ENCODE measurements around the gene NRP1. TPM values are rescaled to one million over a fixed set of nuclear protein-coding genes. Genes with fewer than 3 reads are reported as not detected.

The NRP1 gene
- total RNA-seq, 1 donor from 2014 or later: 486 TPM

DNA sequence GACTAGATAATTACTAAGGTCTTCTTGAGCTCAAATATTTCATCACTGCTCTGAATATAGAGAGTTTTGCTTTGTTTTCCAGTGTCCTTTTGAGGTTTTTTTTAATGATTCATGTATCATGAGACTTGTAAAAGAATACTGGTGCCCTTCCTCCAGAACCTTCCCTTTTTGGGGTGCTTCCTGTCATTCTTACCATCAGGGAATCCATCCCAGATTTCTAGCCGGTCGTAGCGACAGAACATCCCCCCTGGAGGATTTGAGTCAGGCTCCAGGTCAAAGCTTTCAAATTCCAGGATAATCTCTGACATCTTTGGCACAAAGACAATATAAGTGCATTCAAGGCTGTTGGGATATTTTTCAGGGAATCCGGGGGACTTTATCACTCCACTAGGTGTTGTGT, 71.0 kb downstream of the NRP1 start:
- Mint-ChIP-seq H3K27ac (ENCODE audit: unreplicated experiment) (no peak overlapping the region), H3K9me3 (ENCODE audit: unreplicated experiment) (no peaks in the 10 kb centered on the region), H3K4me3 (ENCODE audit: unreplicated experiment) (no peak overlapping the region), H3K36me3 (ENCODE audit: low read depth, unreplicated experiment) (peaks cover 68% of the 10 kb centered on the region), H3K4me1 (ENCODE audit: unreplicated experiment) (peaks cover 31% of the 10 kb centered on the region), H3K27me3 (ENCODE audit: unreplicated experiment) (peaks cover 19% of the 10 kb centered on the region)
- TF ChIP-seq, protein P1, sequence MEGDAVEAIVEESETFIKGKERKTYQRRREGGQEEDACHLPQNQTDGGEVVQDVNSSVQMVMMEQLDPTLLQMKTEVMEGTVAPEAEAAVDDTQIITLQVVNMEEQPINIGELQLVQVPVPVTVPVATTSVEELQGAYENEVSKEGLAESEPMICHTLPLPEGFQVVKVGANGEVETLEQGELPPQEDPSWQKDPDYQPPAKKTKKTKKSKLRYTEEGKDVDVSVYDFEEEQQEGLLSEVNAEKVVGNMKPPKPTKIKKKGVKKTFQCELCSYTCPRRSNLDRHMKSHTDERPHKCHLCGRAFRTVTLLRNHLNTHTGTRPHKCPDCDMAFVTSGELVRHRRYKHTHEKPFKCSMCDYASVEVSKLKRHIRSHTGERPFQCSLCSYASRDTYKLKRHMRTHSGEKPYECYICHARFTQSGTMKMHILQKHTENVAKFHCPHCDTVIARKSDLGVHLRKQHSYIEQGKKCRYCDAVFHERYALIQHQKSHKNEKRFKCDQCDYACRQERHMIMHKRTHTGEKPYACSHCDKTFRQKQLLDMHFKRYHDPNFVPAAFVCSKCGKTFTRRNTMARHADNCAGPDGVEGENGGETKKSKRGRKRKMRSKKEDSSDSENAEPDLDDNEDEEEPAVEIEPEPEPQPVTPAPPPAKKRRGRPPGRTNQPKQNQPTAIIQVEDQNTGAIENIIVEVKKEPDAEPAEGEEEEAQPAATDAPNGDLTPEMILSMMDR (IDR thresholded peaks at IDR 0.05; ENCODE audit: unreplicated experiment): no peak
- DNase-seq (ENCODE audit: low spot score): no peak

DNA sequence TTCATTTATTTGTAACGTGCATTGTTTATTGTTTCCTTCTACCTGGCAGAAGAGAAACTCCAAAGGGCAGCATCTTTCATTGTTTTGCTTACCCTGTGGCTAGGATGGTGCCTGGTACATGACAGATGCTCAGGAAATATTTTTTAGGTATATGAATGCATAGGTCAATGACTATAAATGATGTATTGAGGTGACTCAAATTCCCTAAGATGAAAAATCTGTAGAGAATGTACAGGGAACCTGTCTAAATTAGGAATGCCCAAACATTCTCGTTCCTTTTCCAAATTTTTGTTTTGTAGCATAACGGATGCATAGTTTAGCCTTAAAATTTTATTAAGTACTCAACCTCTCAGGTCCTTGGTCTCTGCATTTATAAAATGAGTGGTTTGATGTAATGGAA, 71.6 kb downstream of the NRP1 start:
- H3K4me1 Mint-ChIP-seq (ENCODE audit: unreplicated experiment): peaks cover 26% of the 10 kb centered on the region
- no peak for DNase-seq (ENCODE audit: low spot score)
- peak overlapping the region; percentile 18 for H3K4me3 Mint-ChIP-seq (ENCODE audit: unreplicated experiment)
- TF ChIP-seq, protein P1 (IDR thresholded peaks at IDR 0.05; ENCODE audit: unreplicated experiment): no peak
- no peaks in the 10 kb centered on the region for H3K9me3 Mint-ChIP-seq (ENCODE audit: unreplicated experiment)
- peak overlapping the region; percentile 24 for H3K27ac Mint-ChIP-seq (ENCODE audit: unreplicated experiment)
- peaks cover 19% of the 10 kb centered on the region for H3K27me3 Mint-ChIP-seq (ENCODE audit: unreplicated experiment)
- peaks cover 65% of the 10 kb centered on the region for H3K36me3 Mint-ChIP-seq (ENCODE audit: low read depth, unreplicated experiment)

DNA sequence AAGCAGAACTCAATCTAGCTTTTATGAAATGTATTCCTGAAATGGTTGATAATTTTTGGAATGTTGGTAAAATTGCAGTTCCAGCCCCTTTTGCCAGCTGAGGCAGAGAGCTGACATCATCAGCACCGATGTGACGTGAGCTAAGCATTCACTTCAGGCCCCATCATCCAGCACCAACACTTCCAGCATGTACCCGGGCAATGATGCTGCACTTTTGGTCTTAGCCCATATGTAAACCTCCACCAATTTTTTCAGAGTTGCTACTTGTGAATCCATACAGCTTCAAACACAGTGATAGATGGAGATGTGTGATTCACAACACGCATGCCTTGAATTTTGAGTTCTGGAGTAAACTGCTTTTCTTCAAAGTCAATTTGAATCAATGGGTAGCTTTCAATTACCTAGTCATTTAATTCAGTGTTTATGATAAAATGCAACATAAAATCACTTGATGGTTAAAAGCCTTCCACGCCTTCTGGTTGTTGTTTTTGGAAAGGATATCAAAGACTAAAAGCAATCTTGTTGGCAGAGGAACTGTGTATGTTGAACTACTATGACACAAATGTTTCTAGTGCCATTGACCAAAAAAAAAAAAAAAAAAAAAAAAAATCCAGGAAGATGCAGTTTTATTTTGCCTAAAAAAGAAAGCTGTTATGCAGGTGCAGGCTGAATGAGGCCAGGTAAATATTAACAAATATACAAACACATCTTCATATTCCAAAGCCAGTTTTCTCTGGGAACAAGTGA, 73.9 kb downstream of the NRP1 start:
- no peak overlapping the region for H3K4me3 Mint-ChIP-seq (ENCODE audit: unreplicated experiment)
- TF ChIP-seq, protein P1 (IDR thresholded peaks at IDR 0.05; ENCODE audit: unreplicated experiment): no peak
- H3K36me3 Mint-ChIP-seq (ENCODE audit: low read depth, unreplicated experiment): peaks cover 74% of the 10 kb centered on the region
- H3K4me1 Mint-ChIP-seq (ENCODE audit: unreplicated experiment): peaks cover 20% of the 10 kb centered on the region
- DNase-seq (ENCODE audit: low spot score): no peak
- no peaks in the 10 kb centered on the region for H3K9me3 Mint-ChIP-seq (ENCODE audit: unreplicated experiment)
- H3K27ac Mint-ChIP-seq (ENCODE audit: unreplicated experiment): peak overlapping the region; percentile 24
- peaks cover 13% of the 10 kb centered on the region for H3K27me3 Mint-ChIP-seq (ENCODE audit: unreplicated experiment)

DNA sequence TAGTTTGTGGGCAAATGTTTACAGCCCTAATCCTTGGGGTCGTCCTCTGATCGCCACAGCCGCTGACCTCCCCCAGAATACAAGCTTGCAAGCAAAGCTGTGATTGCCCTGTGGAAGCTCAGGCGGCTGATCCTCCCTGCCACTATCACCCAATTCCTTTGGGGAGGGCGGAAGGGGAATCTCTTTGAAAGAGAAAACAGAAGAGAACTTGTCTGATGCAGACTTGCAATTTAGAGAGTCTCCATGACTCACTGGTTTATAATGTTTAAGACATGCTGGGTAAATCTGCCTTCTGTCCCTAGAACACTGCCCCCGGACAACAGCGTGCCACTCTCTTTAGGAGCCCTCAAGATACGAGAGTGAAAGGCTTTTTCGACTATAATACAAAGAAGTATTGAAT, 75.5 kb downstream of the NRP1 start:
- Mint-ChIP-seq H3K27me3 (ENCODE audit: unreplicated experiment) (peaks cover 13% of the 10 kb centered on the region), H3K4me1 (ENCODE audit: unreplicated experiment) (peaks cover 25% of the 10 kb centered on the region), H3K36me3 (ENCODE audit: low read depth, unreplicated experiment) (peaks cover 70% of the 10 kb centered on the region), H3K9me3 (ENCODE audit: unreplicated experiment) (no peaks in the 10 kb centered on the region), H3K4me3 (ENCODE audit: unreplicated experiment) (peak overlapping the region; percentile 63), H3K27ac (ENCODE audit: unreplicated experiment) (no peak overlapping the region)
- no peak for DNase-seq (ENCODE audit: low spot score)
- TF ChIP-seq, protein P1 (IDR thresholded peaks at IDR 0.05; ENCODE audit: unreplicated experiment): no peak

DNA sequence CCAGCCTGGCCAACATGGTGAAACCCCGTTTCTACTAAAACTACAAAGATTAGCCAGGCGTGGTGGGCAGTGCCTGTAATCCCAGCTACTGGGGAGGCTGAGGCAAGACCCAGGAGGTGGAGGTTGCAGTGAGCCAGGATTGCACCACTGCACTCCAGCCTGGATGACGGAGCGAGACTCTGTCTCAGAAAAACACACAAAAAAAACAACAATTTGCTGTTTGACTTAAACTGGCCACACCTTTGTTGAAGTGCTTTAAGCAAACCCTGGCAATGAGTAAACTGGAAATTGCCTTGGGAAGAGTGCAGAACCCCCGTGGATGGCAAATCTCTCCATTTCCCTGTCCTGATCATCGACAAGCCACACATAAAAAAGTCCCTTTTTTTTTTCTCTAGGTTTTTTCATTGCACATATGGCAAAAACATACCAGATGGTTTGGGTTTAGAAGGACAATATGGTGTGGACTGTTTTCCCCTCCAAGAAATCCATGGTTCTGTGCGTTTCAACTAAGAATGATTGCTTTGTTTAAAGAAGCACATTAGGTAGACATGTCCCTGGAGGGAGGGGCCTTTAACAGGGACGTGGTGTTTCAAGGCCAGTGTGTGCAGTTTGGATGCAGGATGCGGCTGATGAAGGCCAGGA, 76.9 kb downstream of the NRP1 start:
- H3K4me3 Mint-ChIP-seq (ENCODE audit: unreplicated experiment): peak overlapping the region; percentile 15
- no peak overlapping the region for H3K27ac Mint-ChIP-seq (ENCODE audit: unreplicated experiment)

More for the DNA sequence above, 76.9 kb downstream of the NRP1 start:
- DNase-seq (ENCODE audit: low spot score): no peak
- Mint-ChIP-seq H3K36me3 (ENCODE audit: low read depth, unreplicated experiment) (peaks cover 72% of the 10 kb centered on the region), H3K9me3 (ENCODE audit: unreplicated experiment) (no peaks in the 10 kb centered on the region), H3K27me3 (ENCODE audit: unreplicated experiment) (peaks cover 21% of the 10 kb centered on the region), H3K4me1 (ENCODE audit: unreplicated experiment) (peaks cover 38% of the 10 kb centered on the region)
- TF ChIP-seq, protein P1 (IDR thresholded peaks at IDR 0.05; ENCODE audit: unreplicated experiment): no peak
